B cell (primary cell): ENCODE data around the gene RPS15. TPM values are rescaled to one million over a fixed set of nuclear protein-coding genes. Genes with fewer than 3 reads are reported as not detected.

Experiments
- ATAC-seq: fragments of 200-7000 bp; cut with Tn5 transposase; one replicate; pipeline ENCODE4 v1.10.0; 2021; ENCODE audit warnings: low read depth, mild to moderate bottlenecking, moderate number of reproducible peaks, moderate library complexity
- CTCF ChIA-PET: fragments of 350-600 bp; sonication (Branson Sonifier 250); formaldehyde crosslinking; loops from one replicate; lab custom pipeline; 2021; ENCODE audit warnings: antibody characterized with exemption, inconsistent platforms; lab: Charles Lee
- POLR2A ChIA-PET: fragments of 350-600 bp; sonication (Branson Sonifier 250); formaldehyde crosslinking; loops from one replicate; lab custom pipeline; 2021; ENCODE audit warnings: antibody characterized with exemption; lab: Charles Lee
- DNase-seq: peaks from one replicate; pipeline ENCODE4 v3.0.0; 2013
- H2AFZ ChIP-seq: 2 replicates; pipeline ENCODE4 v1.6.1; 2012; ENCODE audit warnings: mild to moderate bottlenecking, low read depth, low read length; ENCODE audit not compliant: insufficient read depth, poor library complexity, severe bottlenecking
- H3K27ac ChIP-seq, 2 donors: 1 replicate in 1 of 2; 2 replicates in 1 of 2; pipeline ENCODE4 v1.5.1; 2012 to 2013; ENCODE audit warnings: low read length in 2 of 2, mild to moderate bottlenecking in 2 of 2, moderate library complexity in 1 of 2
- H3K27me3 ChIP-seq, 4 experiments: fragments of 200-600 bp in 1 of 4; sonication (generic) in 1 of 4; replicated peaks in 1 of 4; 1 replicate in 2 of 4; 2 replicates in 2 of 4; pipeline versions ENCODE4 v1.6.1 to v1.7.0; 2013 to 2016; ENCODE audit warnings: low read length in 3 of 4, mild to moderate bottlenecking in 2 of 4, mixed read lengths in 1 of 4, moderate library complexity in 1 of 4; ENCODE audit not compliant: insufficient read depth in 4 of 4, control insufficient read depth in 3 of 4; ENCODE audit errors: control extremely low read depth in 1 of 4
- H3K36me3 ChIP-seq, 2 experiments: replicated peaks in 1 of 2; 1 replicate in 1 of 2; 2 replicates in 1 of 2; pipeline versions ENCODE4 v1.6.1 to v1.7.1; 2013; ENCODE audit warnings: low read length in 1 of 2; ENCODE audit not compliant: insufficient read depth in 2 of 2, control insufficient read depth in 1 of 2; ENCODE audit errors: control extremely low read depth in 1 of 2, extremely low read depth in 1 of 2
- H3K4me1 ChIP-seq, 2 donors: fragments of 200-600 bp in 1 of 2; sonication (generic) in 1 of 2; 1 replicate in 1 of 2; 2 replicates in 1 of 2; pipeline versions ENCODE4 v1.5.1 to v1.6.1; 2013 to 2017; ENCODE audit warnings: low read length in 2 of 2; ENCODE audit not compliant: control insufficient read depth in 2 of 2, insufficient read depth in 2 of 2
- H3K4me2 ChIP-seq: replicated peaks from 2 replicates; pipeline ENCODE3; 2012; ENCODE audit warnings: mild to moderate bottlenecking, low read depth, low read length; ENCODE audit not compliant: poor library complexity, severe bottlenecking
- H3K4me3 ChIP-seq, 5 experiments: fragments of 200-600 bp in 1 of 5; sonication (generic) in 1 of 5; 1 replicate in 3 of 5; 2 replicates in 2 of 5; pipeline versions ENCODE4 v1.5.1 to v1.7.0; 2011 to 2016; ENCODE audit warnings: low read length in 4 of 5, mild to moderate bottlenecking in 4 of 5, low read depth in 2 of 5, control low read depth in 1 of 5, moderate library complexity in 1 of 5; ENCODE audit not compliant: insufficient read depth in 1 of 5; ENCODE audit errors: control extremely low read depth in 1 of 5, extremely low read depth in 1 of 5
- H3K79me2 ChIP-seq: fragments of 200-600 bp; sonication (generic); one replicate; pipeline ENCODE4 v1.6.0; 2016; ENCODE audit warnings: low read length; ENCODE audit not compliant: control insufficient read depth, insufficient read depth
- H3K9ac ChIP-seq: fragments of 200-600 bp; sonication (generic); 2 replicates; pipeline ENCODE4 v1.6.1; 2017; ENCODE audit warnings: mild to moderate bottlenecking, low read length, moderate library complexity
- H3K9me3 ChIP-seq, 3 donors: one replicate each; pipeline versions ENCODE4 v1.6.1 to v1.7.1; 2013; ENCODE audit warnings: low read length in 2 of 3; ENCODE audit not compliant: control insufficient read depth in 2 of 3, insufficient read depth in 1 of 3; ENCODE audit errors: control extremely low read depth in 1 of 3
- H4K20me1 ChIP-seq: 2 replicates; pipeline ENCODE4 v1.6.0; 2012; ENCODE audit warnings: mild to moderate bottlenecking, low read length; ENCODE audit not compliant: insufficient read depth, control insufficient read depth, poor library complexity, severe bottlenecking
- H3K27ac Mint-ChIP-seq: one replicate; pipeline ENCODE4 v1.8.0; 2021; ENCODE audit warnings: mixed read lengths
- H3K27me3 Mint-ChIP-seq: one replicate; pipeline ENCODE4 v1.8.0; 2021; ENCODE audit warnings: mixed read lengths
- H3K4me1 Mint-ChIP-seq: one replicate; pipeline ENCODE4 v1.8.0; 2021; ENCODE audit warnings: mixed read lengths
- H3K4me3 Mint-ChIP-seq: one replicate; pipeline ENCODE4 v1.8.0; 2021; ENCODE audit warnings: mixed read lengths
- H3K9me3 Mint-ChIP-seq: one replicate; pipeline ENCODE4 v1.8.0; 2022; ENCODE audit warnings: mixed read lengths; ENCODE audit not compliant: insufficient read depth
- CTCF ChIP-seq: fragments of 200-600 bp; IDR thresholded peaks from one replicate; pipeline ENCODE4 v1.8.0; 2022; ENCODE audit warnings: antibody characterized with exemption, mild to moderate bottlenecking
- EZH2 ChIP-seq: IDR thresholded peaks from 2 replicates; pipeline ENCODE4 v1.6.1; 2012; ENCODE audit warnings: borderline replicate concordance, low read depth, mild to moderate bottlenecking, moderate library complexity, low read length; ENCODE audit not compliant: insufficient read depth, poor library complexity, severe bottlenecking
- WGBS: methylation state at CpG from one replicate; pipeline ENCODE4 v1.1.5; 2013; ENCODE audit warnings: missing lambda C conversion rate; ENCODE audit not compliant: insufficient coverage; 5-methylcytosine and 5-hydroxymethylcytosine counted together
- intact Hi-C: fragments of 100-400 bp; cut with micrococcal nuclease; formaldehyde crosslinking; loops from one replicate; pipeline ENCODE4 v1.10.0; 2022
- polyA plus RNA-seq: library from polyadenylated mRNA; depleted of rRNA; stranded (reverse); fragments of >200 nt; gene quantifications from 2 replicates; pipeline ENCODE4 v1.2.3, GENCODE V29; 2012
- total RNA-seq, 2 donors: library from RNA; stranded (reverse); fragments of 120-200 nt in 1 of 2; gene quantifications; 1 replicate in 1 of 2; 2 replicates in 1 of 2; pipeline versions ENCODE4 v1.2.3 to v1.2.4, GENCODE V29; 2013 to 2022

The RPS15 gene
- total and polyA plus RNA-seq, 2 donors (not counting 1 experiment from before 2014, with no cell fraction given) = 1,520 to 6,007 TPM

DNA sequence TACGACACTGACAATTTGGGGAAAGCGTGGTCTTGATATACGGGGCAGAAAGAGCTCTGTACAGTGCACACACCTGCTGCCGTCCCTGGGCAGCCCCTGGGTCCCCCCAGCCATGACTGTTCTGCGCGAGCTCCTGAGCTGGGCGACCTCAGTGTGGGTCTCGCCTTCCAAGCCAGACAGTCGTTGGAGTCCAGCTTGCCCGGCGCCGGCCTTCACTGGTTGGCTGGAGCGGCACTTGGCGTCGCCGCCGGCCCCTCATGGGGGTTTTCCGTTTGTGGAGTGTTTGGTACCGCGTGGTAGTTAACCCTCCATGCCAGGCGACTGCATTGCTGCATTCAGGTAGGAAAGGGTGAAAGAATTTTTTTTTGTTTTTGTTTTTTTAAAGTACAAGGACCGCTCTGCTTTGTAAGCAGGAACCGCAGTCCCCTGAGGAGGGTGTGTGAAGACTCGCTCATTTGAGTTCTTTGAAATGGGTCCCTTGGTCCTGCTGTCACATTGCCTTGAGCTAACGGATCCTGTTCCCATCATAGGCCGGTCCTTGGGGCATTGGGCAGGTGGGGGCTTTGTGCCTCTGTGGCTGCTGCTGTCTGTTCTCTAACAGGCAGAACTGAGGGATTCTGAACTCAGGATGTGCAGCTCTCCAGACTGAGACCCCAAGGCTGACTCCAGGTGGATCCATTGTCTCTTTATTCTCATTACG lies 10.8 kb upstream of the RPS15 start:
- POLR2A ChIA-PET = no interaction called here
- DNase-seq (no peak), ATAC-seq (no peak)
- WGBS = 93% methylated on average over 26 of the region's 27 CpGs
- no peak overlapping the region for H3K27ac ChIP-seq
- H3K4me1 ChIP-seq = no peaks in the 10 kb centered on the region
- H3K9me3 Mint-ChIP-seq = no peaks in the 10 kb centered on the region
- H3K27ac Mint-ChIP-seq = no peak overlapping the region
- intact Hi-C loops = no loop called here
- H3K9me3 ChIP-seq = no peaks in the 10 kb centered on the region
- no peak overlapping the region for H2AFZ ChIP-seq
- no peak overlapping the region for H3K4me2 ChIP-seq
- TF ChIP-seq EZH2 (no peak), CTCF (no peak)
- H3K9ac ChIP-seq = no peak overlapping the region
- peaks cover 42% of the 10 kb centered on the region for H3K79me2 ChIP-seq
- H3K4me3 Mint-ChIP-seq = no peak overlapping the region
- CTCF ChIA-PET = no interaction called here
- no peak overlapping the region for H3K4me3 ChIP-seq
- no peaks in the 10 kb centered on the region for H3K27me3 ChIP-seq
- H3K36me3 ChIP-seq = peaks cover 0 to 73% of the 10 kb centered on the region in 2 experiments
- no peaks in the 10 kb centered on the region for H3K27me3 Mint-ChIP-seq
- peaks cover 74% of the 10 kb centered on the region for H4K20me1 ChIP-seq
- H3K4me1 Mint-ChIP-seq = no peaks in the 10 kb centered on the region

DNA sequence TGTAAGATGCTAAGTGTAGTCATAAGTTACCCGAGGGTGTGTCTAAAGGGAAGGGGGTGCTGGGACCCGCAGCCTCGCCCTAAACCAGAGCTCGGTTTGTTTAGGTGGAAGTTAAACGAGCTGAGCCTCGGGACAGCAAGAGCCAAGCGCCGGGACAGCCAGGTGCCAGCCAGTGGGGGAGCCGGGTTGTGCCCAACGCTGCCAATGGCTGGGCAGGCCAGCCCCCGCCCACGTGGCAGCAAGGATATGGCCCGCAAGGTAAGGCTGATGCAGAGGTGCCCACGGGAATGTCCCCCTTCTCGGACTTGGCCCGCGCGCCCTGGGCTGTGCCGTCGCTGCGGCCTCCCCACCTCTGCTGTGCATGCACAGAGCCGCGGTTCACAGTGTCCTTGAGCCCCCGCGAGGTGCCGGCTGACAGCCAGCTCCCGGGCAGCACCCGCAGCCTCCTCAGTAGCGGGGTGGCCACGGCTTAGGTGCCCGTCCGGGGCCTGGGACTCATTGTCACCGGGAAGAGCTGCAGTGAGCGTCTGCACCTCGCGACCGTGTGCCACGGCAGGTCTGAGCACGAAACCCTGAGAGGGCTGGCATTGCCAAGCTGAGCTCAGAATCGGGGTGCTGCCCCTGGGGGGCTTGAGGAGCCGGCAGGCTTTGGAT lies 9.3 kb upstream of the RPS15 start:
- peaks cover 74% of the 10 kb centered on the region for H4K20me1 ChIP-seq
- Mint-ChIP-seq H3K27me3 (no peaks in the 10 kb centered on the region), H3K4me1 (no peaks in the 10 kb centered on the region), H3K9me3 (no peaks in the 10 kb centered on the region), H3K4me3 (no peak overlapping the region), H3K27ac (no peak overlapping the region)
- intact Hi-C loops = no loop called here
- CTCF ChIA-PET = no interaction called here
- no peak overlapping the region for H2AFZ ChIP-seq
- TF ChIP-seq CTCF = no peak
- no peak for TF ChIP-seq EZH2
- no peak overlapping the region for H3K27ac ChIP-seq
- no peaks in the 10 kb centered on the region for H3K4me1 ChIP-seq
- no peak overlapping the region for H3K4me2 ChIP-seq
- no peak overlapping the region for H3K9ac ChIP-seq
- H3K27me3 ChIP-seq = no peaks in the 10 kb centered on the region
- H3K79me2 ChIP-seq = peaks cover 41% of the 10 kb centered on the region
- no peaks in the 10 kb centered on the region for H3K9me3 ChIP-seq
- DNase-seq = no peak
- POLR2A ChIA-PET = no interaction called here
- no peak for ATAC-seq
- WGBS = 96% methylated on average over 41 of the region's 41 CpGs
- no peak overlapping the region for H3K4me3 ChIP-seq
- H3K36me3 ChIP-seq = peaks cover 0 to 75% of the 10 kb centered on the region in 2 experiments
